ENCODE results near the gene TKTL1.
"Not testable (repeated sequence)": the region's sequence is repeated elsewhere in the genome, so short reads cannot be mapped to it uniquely, and the experiment has no call there.

The TKTL1 gene

DNA sequence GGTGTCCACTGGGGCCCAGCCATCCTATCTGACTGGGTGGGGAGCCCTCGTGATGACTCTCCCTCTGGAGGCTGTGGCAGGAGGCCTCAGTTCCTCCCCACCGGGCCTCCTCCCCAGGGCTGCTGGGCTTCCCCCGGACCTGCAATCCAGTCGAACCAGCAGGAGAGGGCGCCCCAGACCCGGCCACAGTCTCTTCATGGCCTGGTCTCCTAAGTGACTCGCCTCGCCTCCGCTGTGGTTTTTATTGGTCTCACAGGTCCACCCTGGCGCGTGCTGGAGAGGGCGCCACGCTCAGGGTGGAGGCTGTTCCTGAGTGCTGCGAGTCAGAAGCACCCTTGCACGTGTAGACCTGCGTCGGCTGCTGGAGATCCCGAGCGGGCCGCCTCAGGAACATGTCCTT, 48.0 kb downstream of the TKTL1 start:
- DNase-seq, result not testable (repeated sequence)

DNA sequence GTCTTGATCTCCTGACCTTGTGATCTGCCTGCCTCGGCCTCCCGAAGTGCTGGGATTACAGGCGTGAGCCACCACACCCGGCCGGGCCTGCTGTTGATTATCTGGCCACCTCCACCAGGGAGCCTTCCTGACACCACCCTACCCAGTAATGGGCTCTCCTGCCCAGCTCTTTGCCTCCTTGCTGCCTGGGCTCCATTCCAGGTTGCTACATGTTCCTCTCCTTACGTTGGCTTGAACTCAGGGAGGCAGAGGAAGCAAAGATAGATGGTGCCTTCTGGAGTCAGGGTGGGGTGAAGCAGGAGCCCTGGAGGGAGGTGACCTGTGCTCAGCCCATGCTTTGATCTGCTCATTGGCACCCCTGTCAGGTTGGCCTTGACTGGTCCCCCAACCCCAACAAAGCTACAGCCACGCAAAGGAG, 52.5 kb downstream of the TKTL1 start:
- no peak for DNase-seq

- no peak for DNase-seq
Observed at GRCh38 chrX:154348646-154349358, 53.2 kb downstream of the TKTL1 start.

- DNase-seq, result no peak
Observed at GRCh38 chrX:154349359-154349935, 53.9 kb downstream of the TKTL1 start.

DNA sequence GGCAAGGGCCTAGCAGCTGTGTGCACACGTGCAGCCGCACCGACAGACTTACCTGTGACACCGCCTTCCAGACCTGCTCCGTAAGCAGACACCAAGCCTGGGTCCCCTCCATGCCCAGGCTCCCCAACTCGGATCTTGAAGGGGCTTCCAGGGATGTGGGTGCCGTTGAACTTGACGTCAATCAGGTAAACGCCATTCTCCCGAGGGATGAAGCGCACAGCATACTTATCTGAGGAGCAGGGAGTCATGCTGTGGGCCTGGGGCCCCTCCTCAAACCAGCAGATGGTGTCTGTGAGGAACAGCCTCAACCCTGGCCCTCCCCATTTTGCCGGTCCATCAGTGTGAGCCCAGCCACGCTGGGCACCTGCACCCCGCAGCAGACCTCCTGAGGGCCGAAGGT, 54.4 kb downstream of the TKTL1 start:
- no peak for DNase-seq

GRCh38 chrX:154350429-154351182, 55.0 kb downstream of the TKTL1 start:
- no peak for DNase-seq

- peak; percentile 58 for DNase-seq
Observed at GRCh38 chrX:154351183-154352011, 55.8 kb downstream of the TKTL1 start.

GRCh38 chrX:154352012-154352401, 56.4 kb downstream of the TKTL1 start:
- no peak for DNase-seq

GRCh38 chrX:154352466-154352865, 56.9 kb downstream of the TKTL1 start:
- DNase-seq, result no peak

DNA sequence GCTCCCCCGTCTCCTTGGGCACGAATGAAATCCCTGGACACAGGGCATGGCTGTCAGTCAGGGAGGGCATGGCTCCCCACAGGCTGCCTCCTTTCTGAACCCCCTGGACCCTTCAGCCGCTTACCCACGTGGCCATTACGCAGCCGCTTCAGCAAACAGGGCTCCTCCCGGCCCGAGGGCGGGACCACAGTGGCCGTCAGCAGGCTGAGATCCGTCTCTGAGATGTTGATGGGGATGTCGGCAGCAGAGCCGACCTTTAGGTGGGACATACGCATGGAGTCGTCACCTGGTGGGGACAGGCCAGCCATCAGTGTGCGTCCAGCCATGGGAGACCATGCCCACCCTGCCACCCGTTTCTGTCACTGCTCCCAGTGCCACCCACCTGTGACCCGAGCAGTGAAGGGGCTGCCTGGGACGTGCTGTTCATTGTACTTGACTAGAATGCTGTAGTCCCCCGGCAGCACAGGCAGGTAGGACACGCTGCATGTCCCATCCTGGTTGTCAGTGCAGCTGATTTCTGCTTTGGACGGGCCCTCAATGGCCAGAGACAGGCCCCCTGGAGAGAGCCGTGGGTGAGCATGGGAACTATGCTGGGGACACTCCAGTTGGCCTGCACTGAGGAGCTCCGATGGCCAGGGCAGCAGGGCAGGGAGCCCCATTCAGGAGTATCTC, 57.7 kb downstream of the TKTL1 start:
- DNase-seq, result no peak

- no peak for DNase-seq
Observed at GRCh38 chrX:154354013-154354412, 58.4 kb downstream of the TKTL1 start.

- DNase-seq, result no peak
Observed at GRCh38 chrX:154354516-154354915, 58.9 kb downstream of the TKTL1 start.

GRCh38 chrX:154355094-154355775, 59.6 kb downstream of the TKTL1 start:
- no peak for DNase-seq

DNA sequence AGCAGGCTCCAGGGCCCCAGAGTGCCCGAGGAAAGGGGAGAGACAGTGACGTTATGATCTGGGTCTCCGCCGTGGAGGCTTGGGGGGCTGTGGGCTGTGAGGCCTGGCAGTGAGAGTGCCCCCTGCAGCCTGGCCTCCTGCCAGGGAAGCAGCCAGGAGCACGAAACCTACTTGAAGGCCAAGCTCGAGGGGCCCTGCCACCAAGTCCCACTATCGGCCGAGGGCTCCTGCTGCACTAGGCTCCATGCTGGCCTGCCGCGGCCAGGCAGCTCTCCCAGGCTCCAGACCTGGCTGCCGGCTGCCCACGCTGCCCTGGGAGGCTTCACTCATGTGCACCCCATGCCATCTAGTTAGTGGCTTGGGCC, 60.2 kb downstream of the TKTL1 start:
- no peak for DNase-seq

GRCh38 chrX:154356596-154356995, 61.0 kb downstream of the TKTL1 start:
- no peak for DNase-seq

DNA sequence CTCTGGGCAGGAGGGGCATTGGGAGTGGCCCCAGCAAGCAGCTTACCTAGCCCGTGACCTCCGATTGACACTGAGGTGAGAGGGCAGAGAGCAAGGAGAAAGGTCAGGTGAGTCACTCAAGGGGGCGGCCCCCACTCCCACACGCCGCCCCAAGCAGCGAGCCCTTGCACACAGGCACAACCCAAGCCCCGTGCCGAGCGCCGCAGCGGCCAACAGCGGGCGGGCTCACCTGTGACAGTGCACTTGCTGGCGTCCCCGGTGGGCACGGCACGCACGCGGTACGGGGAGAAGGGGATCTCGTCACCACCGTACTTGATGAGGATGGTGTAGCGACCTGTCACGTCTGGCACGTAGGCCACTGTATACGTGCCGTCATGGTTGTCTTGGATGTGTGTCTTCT, 61.6 kb downstream of the TKTL1 start:
- DNase-seq, result no peak

GRCh38 chrX:154358011-154358410, 62.4 kb downstream of the TKTL1 start:
- no peak for DNase-seq

DNA sequence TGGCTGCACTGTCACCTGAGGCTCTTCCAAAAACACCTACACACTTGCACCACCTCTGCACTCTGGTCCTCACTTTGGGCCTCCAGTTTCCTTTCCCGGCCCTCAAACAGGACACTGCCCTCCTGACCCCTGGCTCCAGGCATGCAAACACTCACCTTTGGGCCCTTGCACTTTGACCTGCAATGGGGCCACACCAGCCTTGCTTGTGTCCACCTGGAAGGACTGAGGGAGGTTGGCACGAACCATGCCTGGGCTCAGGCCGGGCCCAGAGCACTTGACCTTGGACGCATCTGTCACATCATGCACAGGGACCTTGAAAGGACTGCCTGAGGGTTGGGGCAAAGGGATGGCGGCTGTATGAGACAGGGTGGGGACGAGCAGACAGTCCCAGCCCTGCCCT, 63.2 kb downstream of the TKTL1 start:
- no peak for DNase-seq

- DNase-seq, result no peak
Observed at GRCh38 chrX:154359362-154360154, 64.0 kb downstream of the TKTL1 start.

GRCh38 chrX:154360155-154360713, 64.6 kb downstream of the TKTL1 start:
- no peak for DNase-seq

All from CD4-positive, alpha-beta T cell treated with Interleukin-6 for 4 hours (primary cell).